ENCODE measurements around the gene CAST. TPM values are rescaled to one million over a fixed set of nuclear protein-coding genes. Genes with fewer than 3 reads are reported as not detected.

Gene CAST
- polyA plus RNA-seq, 2 of the 4 experiments (the other 2 are of a cell fraction): 163 to 257 TPM

DNA sequence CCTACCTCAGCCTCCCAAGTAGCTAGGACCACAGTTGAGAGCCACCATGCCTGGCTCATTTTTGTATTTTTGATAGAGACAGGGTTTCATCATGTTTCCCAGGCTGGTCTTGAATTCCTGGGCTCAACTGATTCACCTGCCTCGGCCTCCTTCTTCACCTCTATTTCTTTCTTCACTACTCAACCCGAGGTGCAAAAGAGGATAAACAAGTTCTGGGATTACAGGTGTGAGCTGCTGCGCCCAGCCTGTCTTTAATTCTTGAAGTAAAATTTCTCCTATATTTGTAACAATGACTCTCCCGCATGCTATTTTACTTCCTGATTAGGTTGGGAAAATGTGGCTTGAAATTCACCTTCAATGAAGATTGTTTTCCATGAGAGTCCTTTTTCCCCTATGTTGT, 46.4 kb downstream of the CAST start:
- H3K27ac ChIP-seq: no peak overlapping the region
- no peaks in the 10 kb centered on the region for H3K9me3 ChIP-seq
- TF ChIP-seq PBX3 (IDR thresholded peaks at IDR 0.05) (no peak), MAZ (IDR thresholded peaks at IDR 0.05; ENCODE audit: borderline replicate concordance, low read depth, low read length) (no peak), TP53 (CRISPR knock-in tag; IDR thresholded peaks at IDR 0.05) (no peak), ZSCAN20 (CRISPR knock-in tag; IDR thresholded peaks at IDR 0.05) (no peak), CBX2 (IDR thresholded peaks at IDR 0.05; ENCODE audit: borderline replicate concordance, low read depth) (no peak), SREBF2 (IDR thresholded peaks at IDR 0.05) (no peak), E2F6 (IDR thresholded peaks at IDR 0.05; ENCODE audit: borderline replicate concordance, low read depth) (no peak), RNF2 (IDR thresholded peaks at IDR 0.05; ENCODE audit: borderline replicate concordance, low read depth) (no peak), BHLHE40 (IDR thresholded peaks at IDR 0.05; ENCODE audit: low read depth, low read length) (no peak), USF2 (IDR thresholded peaks at IDR 0.05) (no peak), HOXA7 (CRISPR knock-in tag; IDR thresholded peaks at IDR 0.05) (no peak)
- H3K4me2 ChIP-seq: peak overlapping the region; percentile 8; the same call in 1 of the 3 replicates
- no peak overlapping the region for H3K4me3 ChIP-seq
- ChIA-PET CTCF (interaction anchor here (0.9 to 1.3 kb wide), 2 partner anchors 92 to 363 kb away, joined by 4 to 5 read pairs; no protein-coding TSS in a partner anchor), POLR2A (no interaction called here)
- no peak for ATAC-seq
- no peak for FAIRE-seq
- H3K4me1 ChIP-seq: peaks cover 18% of the 10 kb centered on the region
- 92% methylated on average over 4 of the region's 4 CpGs for WGBS (ENCODE audit: missing lambda C conversion rate)
- DNase-seq (ENCODE audit: low read depth in 1 of 2, low spot score in 1 of 2): no peak

DNA sequence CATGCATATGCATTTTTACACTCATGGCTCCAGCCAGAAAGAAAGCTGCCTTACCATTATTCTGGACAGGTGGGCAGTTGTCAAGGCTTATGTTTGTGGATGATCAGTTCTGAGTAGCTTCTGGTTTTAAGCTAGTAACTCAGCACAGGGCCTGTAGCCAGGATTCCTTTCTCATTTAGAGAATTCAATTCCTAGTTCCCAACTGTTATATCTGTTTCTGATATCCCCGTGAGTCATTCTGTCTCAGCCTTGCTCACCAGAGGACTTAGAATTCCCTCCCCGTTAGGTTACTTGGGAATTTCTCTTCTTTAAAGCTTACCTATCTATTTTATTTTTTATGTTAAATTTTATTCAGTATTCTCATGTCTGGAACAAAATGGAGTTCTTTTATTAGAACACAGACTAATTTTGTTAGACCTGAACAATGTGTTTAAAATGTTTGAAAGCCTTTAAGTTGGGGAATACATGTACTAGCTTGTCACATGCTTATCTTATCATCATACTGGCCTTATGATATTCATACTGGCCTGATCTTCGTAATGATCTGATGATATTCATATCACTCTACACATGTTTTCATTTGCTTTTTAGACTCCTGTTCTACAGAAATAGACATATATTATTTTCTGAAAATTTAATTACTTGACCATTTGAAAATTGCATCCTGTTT, 47.1 kb downstream of the CAST start:
- Histone ChIP-seq H3K9me3 (no peaks in the 10 kb centered on the region), H3K27ac (no peak overlapping the region), H3K4me3 (no peak overlapping the region), H3K4me1 (peaks cover 18% of the 10 kb centered on the region), H3K4me2 (peak overlapping the region; percentile 8; the same call in 1 of the 3 replicates)
- peak in 1 of 2 experiments; percentile 66; a peak in 2 of 6 replicates for ATAC-seq
- TF ChIP-seq EHF (CRISPR knock-in tag; IDR thresholded peaks at IDR 0.05): no peak
- no peak for TF ChIP-seq USF2 (IDR thresholded peaks at IDR 0.05)
- no peak for TF ChIP-seq POLR2AphosphoS2 (conservative IDR thresholded peaks at IDR 0.05; ENCODE audit: low read length)
- TF ChIP-seq CHD2 (IDR thresholded peaks at IDR 0.05; ENCODE audit: low read length, partially characterized antibody): no peak
- no peak for TF ChIP-seq TP53 (CRISPR knock-in tag; IDR thresholded peaks at IDR 0.05)
- TF ChIP-seq RNF2 (IDR thresholded peaks at IDR 0.05; ENCODE audit: borderline replicate concordance, low read depth): no peak
- TF ChIP-seq HOXB5 (CRISPR knock-in tag; IDR thresholded peaks at IDR 0.05): no peak
- no peak for TF ChIP-seq PHF8 (IDR thresholded peaks at IDR 0.05; ENCODE audit: borderline replicate concordance, low read depth)
- TF ChIP-seq, protein P1, sequence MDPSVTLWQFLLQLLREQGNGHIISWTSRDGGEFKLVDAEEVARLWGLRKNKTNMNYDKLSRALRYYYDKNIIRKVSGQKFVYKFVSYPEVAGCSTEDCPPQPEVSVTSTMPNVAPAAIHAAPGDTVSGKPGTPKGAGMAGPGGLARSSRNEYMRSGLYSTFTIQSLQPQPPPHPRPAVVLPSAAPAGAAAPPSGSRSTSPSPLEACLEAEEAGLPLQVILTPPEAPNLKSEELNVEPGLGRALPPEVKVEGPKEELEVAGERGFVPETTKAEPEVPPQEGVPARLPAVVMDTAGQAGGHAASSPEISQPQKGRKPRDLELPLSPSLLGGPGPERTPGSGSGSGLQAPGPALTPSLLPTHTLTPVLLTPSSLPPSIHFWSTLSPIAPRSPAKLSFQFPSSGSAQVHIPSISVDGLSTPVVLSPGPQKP (IDR thresholded peaks at IDR 0.05; ENCODE audit: low read depth, low read length): no peak
- no peak for FAIRE-seq
- ChIA-PET CTCF (interaction anchor here (0.9 to 1.3 kb wide), 2 partner anchors 93 to 364 kb away, joined by 4 to 5 read pairs; no protein-coding TSS in a partner anchor), POLR2A (no interaction called here)
- DNase-seq (ENCODE audit: low read depth in 1 of 2, low spot score in 1 of 2): no peak
- WGBS (ENCODE audit: missing lambda C conversion rate): 40% methylated on average over 3 of the region's 3 CpGs
